ENCODE measurements around the gene MOB1B.

The MOB1B gene

DNA sequence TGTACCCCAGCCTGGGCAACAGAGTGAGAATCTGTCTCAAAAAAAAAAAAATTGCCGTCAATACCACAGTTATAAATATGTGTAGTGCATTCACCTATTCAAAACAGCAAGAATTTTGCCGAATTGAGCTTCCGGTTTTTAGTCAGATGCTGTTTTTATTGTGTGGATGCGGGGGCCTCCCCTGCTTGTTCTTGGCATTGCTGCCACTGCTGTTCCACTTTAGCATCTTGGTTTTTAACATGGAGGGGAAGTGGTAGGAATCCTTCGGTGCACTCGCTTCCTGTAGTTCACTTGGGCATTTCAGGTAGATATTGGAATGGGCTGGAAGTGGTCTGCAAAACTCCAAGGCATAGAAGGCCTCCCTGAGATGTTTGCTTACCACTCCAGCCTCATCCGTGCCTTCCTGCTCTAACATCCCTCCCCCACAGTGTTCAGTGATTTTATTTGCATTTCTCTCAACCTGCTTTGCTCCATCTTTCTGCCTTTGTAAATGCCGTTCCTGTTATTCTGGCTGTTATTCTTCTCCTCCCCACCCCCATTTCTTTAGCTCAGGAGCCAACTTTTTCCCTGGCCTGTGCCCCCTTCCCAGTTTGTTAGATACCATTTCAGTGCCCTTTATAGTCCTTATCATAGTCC is 25.5 kb downstream of the MOB1B start:
- H3K9me3 Mint-ChIP-seq, result no peaks in the 10 kb centered on the region
- H3K36me3 Mint-ChIP-seq, result peaks cover 3 to 6% of the 10 kb centered on the region in 2 donors
- H3K4me3 Mint-ChIP-seq, result peak overlapping the region; percentile 36 to 53
- H3K27ac Mint-ChIP-seq, result peak overlapping the region; percentile 48
- H3K4me1 Mint-ChIP-seq, result peaks cover 27 to 65% of the 10 kb centered on the region in 2 donors
- peak; percentile 46 for DNase-seq
- H3K27me3 Mint-ChIP-seq, result no peaks in the 10 kb centered on the region
- peak; percentile 64 to 72 for ATAC-seq (replicated peaks)

DNA sequence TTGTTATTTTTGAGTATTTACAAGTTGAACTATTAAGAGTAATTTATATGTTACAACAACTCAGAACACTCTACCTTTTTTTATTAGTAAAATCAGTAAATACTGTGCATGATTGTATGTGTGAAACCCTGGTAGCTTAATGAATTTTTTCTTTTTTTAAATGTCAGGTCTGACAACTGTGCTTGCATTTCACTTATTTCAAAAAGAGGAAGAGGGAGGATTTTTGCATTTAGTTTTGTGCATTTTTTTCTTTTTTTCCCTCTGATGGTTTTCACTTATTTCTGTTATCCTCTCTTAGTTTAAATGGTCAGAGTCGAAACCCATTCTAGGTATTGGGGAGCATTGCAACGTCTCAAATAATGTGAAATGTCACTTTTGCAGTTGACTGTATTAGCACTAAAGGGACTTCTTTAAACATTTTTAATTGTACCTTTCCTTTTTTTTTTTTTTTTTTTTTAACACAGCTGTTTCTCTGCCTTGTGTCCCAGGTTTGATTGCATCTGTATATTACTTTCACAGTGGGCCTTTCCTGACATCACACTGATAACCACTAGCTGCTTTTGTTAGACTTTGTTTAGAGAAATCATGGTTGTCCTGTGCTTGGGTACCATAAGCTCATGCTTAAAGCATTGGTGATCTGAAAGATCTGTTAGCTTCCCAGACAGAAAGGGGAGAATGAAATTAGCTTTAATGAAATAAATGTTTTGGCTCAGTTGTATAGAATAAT is 28.5 kb downstream of the MOB1B start:
- Mint-ChIP-seq H3K4me3 (peak overlapping the region; percentile 21 to 37), H3K4me1 (peaks cover 18 to 46% of the 10 kb centered on the region in 2 donors), H3K27ac (peak overlapping the region; percentile 22), H3K36me3 (peaks cover 10 to 11% of the 10 kb centered on the region in 2 donors), H3K9me3 (peaks cover 0 to 2% of the 10 kb centered on the region in 2 donors), H3K27me3 (no peaks in the 10 kb centered on the region)
- peak; percentile 44 to 57 for ATAC-seq (replicated peaks)
- DNase-seq, result no peak

DNA sequence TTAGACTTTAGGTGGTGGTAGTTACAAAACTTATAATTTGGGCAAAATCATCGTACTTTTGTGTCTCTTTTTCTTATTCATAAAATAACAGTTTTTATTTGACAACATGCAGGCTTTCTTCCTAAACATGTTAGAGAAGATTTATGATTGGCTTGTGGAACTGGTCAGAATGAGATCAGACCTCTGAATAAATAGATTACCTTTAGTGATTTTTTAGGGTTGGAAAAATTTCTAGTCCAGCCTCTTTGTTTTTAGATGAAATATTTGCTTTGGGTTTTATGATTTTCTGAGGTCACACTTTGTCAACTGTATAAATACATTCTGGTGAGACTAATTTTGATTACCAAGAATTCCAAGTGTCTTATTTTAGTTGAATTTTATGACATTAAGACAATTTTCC is 29.2 kb downstream of the MOB1B start:
- no peaks in the 10 kb centered on the region for H3K27me3 Mint-ChIP-seq
- peaks cover 0 to 2% of the 10 kb centered on the region in 2 donors for H3K9me3 Mint-ChIP-seq
- peaks cover 15 to 42% of the 10 kb centered on the region in 2 donors for H3K4me1 Mint-ChIP-seq
- peaks cover 9 to 11% of the 10 kb centered on the region in 2 donors for H3K36me3 Mint-ChIP-seq
- ATAC-seq (replicated peaks) (no peak), DNase-seq (no peak)
- H3K4me3 Mint-ChIP-seq, result no peak overlapping the region
- H3K27ac Mint-ChIP-seq, result no peak overlapping the region

DNA sequence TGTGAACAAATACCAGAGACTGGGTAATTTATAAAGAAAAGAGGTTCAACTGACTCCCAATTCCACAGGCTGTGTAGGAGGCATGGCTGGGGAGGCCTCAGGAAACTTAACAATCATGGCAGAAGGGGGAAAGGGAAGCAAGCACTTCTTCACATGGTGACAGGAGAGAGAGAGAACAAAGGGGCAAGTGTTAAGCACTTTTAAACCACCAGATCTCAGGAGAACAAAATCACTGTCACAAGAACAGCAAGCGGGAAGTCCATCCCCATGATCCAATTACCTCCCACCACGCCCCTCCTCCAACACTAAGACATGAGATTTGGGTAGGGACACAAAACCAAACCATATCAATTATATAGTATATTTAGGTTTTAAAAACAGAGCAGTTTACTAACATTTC is 30.8 kb downstream of the MOB1B start:
- Mint-ChIP-seq H3K4me1 (peaks cover 7 to 30% of the 10 kb centered on the region in 2 donors), H3K36me3 (peaks cover 5 to 13% of the 10 kb centered on the region in 2 donors), H3K27ac (no peak overlapping the region), H3K4me3 (no peak overlapping the region), H3K27me3 (no peaks in the 10 kb centered on the region), H3K9me3 (peaks cover 0 to 2% of the 10 kb centered on the region in 2 donors)
- no peak for DNase-seq
- ATAC-seq (replicated peaks), result no peak

DNA sequence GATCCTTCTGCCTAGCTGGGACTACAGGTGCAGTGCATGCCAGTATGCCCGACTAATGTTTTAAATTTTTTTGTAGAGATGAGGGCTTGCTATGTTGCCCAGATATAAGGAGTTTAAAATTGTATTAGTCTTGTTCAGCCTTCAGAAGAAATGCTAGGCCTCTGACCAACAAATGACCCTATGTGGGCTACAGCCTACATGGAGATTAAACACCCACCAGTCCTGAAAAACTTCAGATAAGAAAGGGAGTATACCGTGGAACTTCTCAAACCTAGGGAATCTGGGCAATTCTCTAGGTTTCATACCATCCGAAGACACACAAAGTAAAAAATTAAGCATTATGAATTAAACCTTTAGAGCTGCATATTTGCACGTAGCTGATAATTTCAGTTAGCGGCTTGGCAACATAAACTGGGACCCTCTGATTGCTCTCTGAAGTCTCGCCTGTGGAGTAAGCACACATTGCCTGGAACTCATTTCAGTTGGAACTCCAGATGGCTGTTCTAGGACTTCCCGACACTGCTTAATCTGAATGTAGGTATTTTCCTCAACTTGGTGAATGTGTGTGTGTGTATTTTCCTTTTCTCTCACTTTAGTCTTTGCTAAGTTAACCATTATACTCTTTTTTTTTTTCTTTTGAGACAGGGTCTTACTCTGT is 33.0 kb downstream of the MOB1B start:
- ATAC-seq (replicated peaks), result no peak
- Mint-ChIP-seq H3K36me3 (peaks cover 8 to 20% of the 10 kb centered on the region in 2 donors), H3K27ac (no peak overlapping the region), H3K27me3 (no peaks in the 10 kb centered on the region), H3K4me1 (peaks cover 10 to 33% of the 10 kb centered on the region in 2 donors), H3K9me3 (peaks cover 0 to 2% of the 10 kb centered on the region in 2 donors), H3K4me3 (no peak overlapping the region)
- DNase-seq, result no peak

DNA sequence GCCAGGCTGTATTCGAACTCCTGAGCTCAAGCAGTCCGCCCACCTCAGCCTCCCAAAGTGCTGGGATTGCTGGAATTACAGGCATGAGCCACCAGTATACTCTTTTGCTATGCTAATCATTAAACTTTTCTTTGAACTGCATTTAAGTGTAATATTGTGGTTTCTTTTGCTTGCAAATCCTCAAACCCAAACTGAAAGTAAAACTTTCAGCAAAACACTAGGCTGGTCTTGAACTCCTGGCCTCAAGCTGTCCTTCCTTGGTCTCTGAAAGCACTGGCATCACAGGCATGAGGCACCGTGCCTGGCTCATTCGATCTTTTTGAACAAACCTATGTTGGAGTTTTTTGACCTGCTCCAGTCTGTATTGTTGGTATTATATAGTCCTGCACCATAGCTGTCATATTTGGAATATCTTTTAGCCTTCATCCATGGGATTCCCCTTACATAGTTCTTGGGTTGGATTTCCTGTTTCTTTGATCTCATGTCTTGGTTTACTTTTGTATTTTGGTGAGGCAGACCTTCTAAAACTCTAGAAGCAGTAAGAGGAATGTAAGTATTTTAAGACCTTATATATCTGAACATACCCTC is 34.1 kb downstream of the MOB1B start:
- H3K9me3 Mint-ChIP-seq, result peaks cover 0 to 2% of the 10 kb centered on the region in 2 donors
- H3K4me3 Mint-ChIP-seq, result no peak overlapping the region
- ATAC-seq (replicated peaks), result no peak
- DNase-seq, result no peak
- no peak overlapping the region for H3K27ac Mint-ChIP-seq
- H3K36me3 Mint-ChIP-seq, result peaks cover 12 to 26% of the 10 kb centered on the region in 2 donors
- H3K4me1 Mint-ChIP-seq, result peaks cover 9 to 23% of the 10 kb centered on the region in 2 donors
- H3K27me3 Mint-ChIP-seq, result no peaks in the 10 kb centered on the region

DNA sequence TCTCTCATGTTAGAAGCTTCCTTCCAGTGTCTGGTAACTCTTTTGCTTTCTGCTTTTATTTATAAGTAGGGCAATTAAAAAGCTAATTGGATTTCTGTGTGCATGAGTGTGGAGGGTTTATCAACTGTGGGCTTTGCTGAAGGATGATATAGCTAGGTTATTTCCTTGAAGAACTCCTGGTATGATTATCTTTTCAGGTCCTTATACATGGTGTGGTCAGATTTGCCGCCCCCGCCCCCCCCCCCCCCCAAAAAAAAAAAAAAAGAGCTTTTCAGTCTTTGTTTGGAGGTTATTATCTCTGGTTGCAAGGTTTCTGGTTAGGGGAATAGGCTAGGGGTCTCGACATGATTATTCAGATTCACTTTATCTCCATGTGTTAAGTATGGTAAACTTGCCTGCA is 35.9 kb downstream of the MOB1B start:
- no peak overlapping the region for H3K4me3 Mint-ChIP-seq
- H3K36me3 Mint-ChIP-seq, result peaks cover 11 to 25% of the 10 kb centered on the region in 2 donors
- H3K27ac Mint-ChIP-seq, result peak overlapping the region; percentile 17
- H3K9me3 Mint-ChIP-seq, result no peaks in the 10 kb centered on the region
- ATAC-seq (replicated peaks) (no peak), DNase-seq (no peak)
- peaks cover 13 to 26% of the 10 kb centered on the region in 2 donors for H3K4me1 Mint-ChIP-seq
- no peaks in the 10 kb centered on the region for H3K27me3 Mint-ChIP-seq

DNA sequence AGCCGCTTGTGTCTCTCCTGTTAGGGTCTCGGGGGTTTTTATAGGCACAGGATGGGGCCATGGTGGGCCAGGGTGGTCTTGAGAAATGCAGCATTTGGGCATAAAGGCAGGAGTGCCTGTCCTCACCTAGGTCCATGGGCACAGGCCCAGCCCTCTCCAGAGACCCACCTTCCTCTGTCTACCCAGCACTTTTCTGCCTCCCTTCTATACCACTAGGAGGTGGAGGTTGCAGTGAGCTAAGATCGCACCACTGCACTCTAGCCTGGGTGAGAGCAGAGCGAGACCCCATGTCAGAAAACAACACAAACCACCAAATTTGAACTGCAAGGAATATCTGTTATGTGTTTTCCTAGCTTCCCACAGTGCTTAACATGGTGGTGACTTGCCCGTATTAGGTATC is 38.0 kb downstream of the MOB1B start:
- no peak overlapping the region for H3K4me3 Mint-ChIP-seq

DNA sequence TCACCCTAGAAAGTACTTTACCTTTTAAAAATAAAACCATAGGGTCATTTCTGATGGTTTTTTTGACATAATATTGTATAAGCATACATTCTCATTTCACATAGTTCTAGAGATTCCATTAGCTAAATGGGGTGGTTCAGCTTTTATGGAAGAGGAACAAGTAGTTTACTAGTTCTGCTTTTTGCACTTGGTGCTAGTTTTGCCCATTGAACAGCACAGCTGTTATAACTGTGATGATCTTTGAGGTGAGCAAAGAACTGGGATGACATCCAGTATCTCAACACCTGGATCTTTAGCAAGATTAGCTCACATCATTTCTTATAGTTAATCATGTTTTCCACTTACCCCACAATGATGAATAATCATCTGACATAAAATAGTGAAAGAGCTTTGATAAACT is 40.9 kb downstream of the MOB1B start:
- DNase-seq (no peak), ATAC-seq (replicated peaks) (peak; percentile 84 to 85)
- Mint-ChIP-seq H3K27ac (peak overlapping the region; percentile 75), H3K27me3 (no peaks in the 10 kb centered on the region), H3K4me1 (peaks cover 26 to 59% of the 10 kb centered on the region in 2 donors), H3K9me3 (no peaks in the 10 kb centered on the region), H3K4me3 (peak overlapping the region in 1 of 2 donors; percentile 14), H3K36me3 (peaks cover 19 to 27% of the 10 kb centered on the region in 2 donors)

More for the DNA sequence above, 38.0 kb downstream of the MOB1B start:
- no peak for DNase-seq
- ATAC-seq (replicated peaks), result no peak
- H3K4me1 Mint-ChIP-seq, result peaks cover 26 to 41% of the 10 kb centered on the region in 2 donors
- H3K36me3 Mint-ChIP-seq, result peaks cover 19 to 32% of the 10 kb centered on the region in 2 donors
- H3K27me3 Mint-ChIP-seq, result no peaks in the 10 kb centered on the region
- H3K27ac Mint-ChIP-seq, result no peak overlapping the region
- H3K9me3 Mint-ChIP-seq, result no peaks in the 10 kb centered on the region

DNA sequence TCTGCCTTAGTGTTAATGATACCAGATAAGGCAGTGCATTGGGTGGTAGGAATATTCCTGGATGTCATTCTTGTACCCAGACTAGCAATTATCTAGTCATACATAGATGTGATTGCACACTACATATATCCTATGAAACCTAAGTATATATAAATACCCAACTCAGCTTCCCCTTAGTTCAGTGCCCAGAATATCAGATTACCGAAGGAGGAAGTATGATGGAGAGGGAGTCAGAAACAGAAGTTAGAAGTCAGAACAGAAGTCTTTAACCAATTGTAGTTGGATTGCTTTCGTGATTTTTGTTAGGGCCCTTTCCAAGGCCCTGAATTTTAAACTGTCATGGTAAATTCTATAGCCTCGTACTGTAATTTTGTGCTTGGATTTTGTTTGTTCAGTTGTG is 42.9 kb downstream of the MOB1B start:
- Mint-ChIP-seq H3K36me3 (peaks cover 16 to 22% of the 10 kb centered on the region in 2 donors), H3K27me3 (no peaks in the 10 kb centered on the region), H3K9me3 (no peaks in the 10 kb centered on the region), H3K27ac (peak overlapping the region; percentile 90), H3K4me3 (peak overlapping the region in 1 of 2 donors; percentile 4), H3K4me1 (peaks cover 30 to 67% of the 10 kb centered on the region in 2 donors)
- ATAC-seq (replicated peaks), result peak; percentile 85 to 87
- DNase-seq, result no peak

DNA sequence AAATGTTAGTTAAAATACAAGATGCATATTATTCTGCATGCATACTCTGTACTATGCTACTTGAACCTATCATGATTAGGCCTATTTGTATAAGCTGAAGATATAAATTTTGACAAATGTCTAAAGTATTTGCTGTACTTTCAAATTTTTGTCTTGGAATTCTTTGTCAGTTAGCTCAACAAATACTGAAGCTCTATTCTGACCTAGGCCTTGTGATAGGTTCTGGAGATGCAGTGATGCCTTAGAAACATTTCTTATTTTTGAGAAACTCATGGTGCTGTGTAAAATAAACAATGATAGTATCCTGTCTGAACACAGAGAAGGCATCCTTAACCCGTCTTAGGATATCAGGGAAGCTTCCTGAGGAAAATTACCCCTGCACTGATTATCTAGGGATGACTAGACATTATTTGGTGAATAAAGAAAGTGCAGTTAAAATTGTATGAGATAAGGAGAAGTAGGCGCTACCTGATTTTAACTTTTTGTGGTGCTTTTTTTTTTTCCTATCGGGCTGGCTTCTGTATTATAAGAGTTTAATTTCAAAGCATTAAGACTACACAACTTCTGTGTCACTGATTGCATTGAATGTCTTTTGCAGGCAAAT is 43.4 kb downstream of the MOB1B start:
- ATAC-seq (replicated peaks), result no peak
- no peak overlapping the region for H3K4me3 Mint-ChIP-seq
- no peak for DNase-seq
- peaks cover 14 to 19% of the 10 kb centered on the region in 2 donors for H3K36me3 Mint-ChIP-seq
- peaks cover 28 to 64% of the 10 kb centered on the region in 2 donors for H3K4me1 Mint-ChIP-seq
- peak overlapping the region; percentile 56 for H3K27ac Mint-ChIP-seq
- no peaks in the 10 kb centered on the region for H3K27me3 Mint-ChIP-seq
- H3K9me3 Mint-ChIP-seq, result no peaks in the 10 kb centered on the region

DNA sequence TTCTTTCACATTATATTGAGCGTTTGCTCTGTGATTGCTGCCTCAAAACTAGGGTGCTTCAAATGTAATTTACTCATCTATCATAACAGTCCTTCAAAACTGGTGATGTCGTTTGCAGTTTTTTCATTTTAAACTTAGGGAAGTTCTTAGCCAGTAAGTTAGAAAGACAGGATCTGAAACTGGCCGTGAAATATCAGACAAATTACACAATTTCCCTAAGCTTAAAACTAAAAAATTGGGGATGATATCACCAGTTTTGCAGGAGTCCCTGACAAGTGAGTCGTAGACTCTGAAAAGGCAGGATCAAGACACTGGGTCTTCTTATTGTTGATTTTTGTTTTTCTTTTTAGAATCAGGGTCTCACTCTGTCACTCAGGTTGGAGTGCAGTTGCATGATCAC is 44.8 kb downstream of the MOB1B start:
- H3K4me3 Mint-ChIP-seq, result no peak overlapping the region
- ATAC-seq (replicated peaks) (no peak), DNase-seq (no peak)
- no peaks in the 10 kb centered on the region for H3K9me3 Mint-ChIP-seq
- no peaks in the 10 kb centered on the region for H3K27me3 Mint-ChIP-seq
- H3K36me3 Mint-ChIP-seq, result peaks cover 8 to 11% of the 10 kb centered on the region in 2 donors
- H3K27ac Mint-ChIP-seq, result no peak overlapping the region
- peaks cover 28 to 64% of the 10 kb centered on the region in 2 donors for H3K4me1 Mint-ChIP-seq

DNA sequence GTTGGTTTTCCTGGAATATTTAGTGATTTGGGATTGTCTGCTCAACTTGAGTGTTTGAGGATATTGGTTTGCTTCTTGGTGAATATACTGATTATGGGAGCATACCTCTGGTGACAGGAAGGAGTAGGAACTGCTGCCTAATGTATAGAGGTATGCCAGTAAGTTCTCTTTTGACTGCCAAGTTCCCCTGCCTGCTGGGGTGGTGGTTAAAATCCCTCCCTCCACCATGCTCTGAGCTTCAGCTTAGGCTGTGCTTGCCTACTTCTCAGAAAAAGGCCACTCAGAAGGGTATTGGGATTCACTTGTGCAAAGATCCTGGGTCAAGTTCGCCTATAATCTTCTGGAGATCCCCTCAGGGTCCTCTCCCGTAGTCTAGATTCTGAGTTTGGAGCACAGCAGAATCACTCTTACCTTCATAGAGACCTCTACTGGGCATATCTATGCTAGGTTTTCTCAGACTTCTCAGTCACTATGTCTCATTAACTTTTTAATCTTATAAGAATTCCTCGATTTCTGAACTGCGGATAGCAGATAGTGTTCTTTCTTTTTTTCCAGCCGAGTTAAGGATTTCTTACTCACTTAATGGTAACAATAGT is 46.6 kb downstream of the MOB1B start:
- ATAC-seq (replicated peaks), result peak; percentile 56 to 66
- peaks cover 8 to 11% of the 10 kb centered on the region in 2 donors for H3K36me3 Mint-ChIP-seq
- H3K4me3 Mint-ChIP-seq, result peak overlapping the region in 1 of 2 donors; percentile 33
- no peak overlapping the region for H3K27ac Mint-ChIP-seq
- peaks cover 23 to 60% of the 10 kb centered on the region in 2 donors for H3K4me1 Mint-ChIP-seq
- no peak for DNase-seq
- no peaks in the 10 kb centered on the region for H3K9me3 Mint-ChIP-seq
- no peaks in the 10 kb centered on the region for H3K27me3 Mint-ChIP-seq
